ENCODE data around the gene CCDC102A.

Gene CCDC102A

DNA sequence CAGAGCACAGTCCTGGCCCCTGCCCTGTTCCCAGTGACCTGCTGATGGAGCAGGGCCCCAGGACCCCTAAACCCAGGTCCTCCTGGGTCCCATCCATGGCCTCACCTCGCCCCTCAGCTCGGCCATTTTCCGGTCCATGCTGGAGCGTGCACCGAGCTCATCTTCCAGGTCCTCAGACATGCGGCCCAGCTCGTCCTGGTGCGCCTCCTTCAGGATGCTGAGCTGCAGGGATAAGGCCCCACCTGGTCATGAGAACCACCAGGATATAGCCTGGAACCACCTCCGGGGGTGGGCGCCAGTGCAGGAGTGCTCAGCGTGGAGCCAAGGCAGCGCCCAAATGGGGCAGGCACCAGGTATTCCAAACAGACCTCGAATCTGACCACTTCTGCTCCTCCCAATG is 17.9 kb downstream of the CCDC102A start:
- no peak for DNase-seq (ENCODE audit: low read depth)

DNA sequence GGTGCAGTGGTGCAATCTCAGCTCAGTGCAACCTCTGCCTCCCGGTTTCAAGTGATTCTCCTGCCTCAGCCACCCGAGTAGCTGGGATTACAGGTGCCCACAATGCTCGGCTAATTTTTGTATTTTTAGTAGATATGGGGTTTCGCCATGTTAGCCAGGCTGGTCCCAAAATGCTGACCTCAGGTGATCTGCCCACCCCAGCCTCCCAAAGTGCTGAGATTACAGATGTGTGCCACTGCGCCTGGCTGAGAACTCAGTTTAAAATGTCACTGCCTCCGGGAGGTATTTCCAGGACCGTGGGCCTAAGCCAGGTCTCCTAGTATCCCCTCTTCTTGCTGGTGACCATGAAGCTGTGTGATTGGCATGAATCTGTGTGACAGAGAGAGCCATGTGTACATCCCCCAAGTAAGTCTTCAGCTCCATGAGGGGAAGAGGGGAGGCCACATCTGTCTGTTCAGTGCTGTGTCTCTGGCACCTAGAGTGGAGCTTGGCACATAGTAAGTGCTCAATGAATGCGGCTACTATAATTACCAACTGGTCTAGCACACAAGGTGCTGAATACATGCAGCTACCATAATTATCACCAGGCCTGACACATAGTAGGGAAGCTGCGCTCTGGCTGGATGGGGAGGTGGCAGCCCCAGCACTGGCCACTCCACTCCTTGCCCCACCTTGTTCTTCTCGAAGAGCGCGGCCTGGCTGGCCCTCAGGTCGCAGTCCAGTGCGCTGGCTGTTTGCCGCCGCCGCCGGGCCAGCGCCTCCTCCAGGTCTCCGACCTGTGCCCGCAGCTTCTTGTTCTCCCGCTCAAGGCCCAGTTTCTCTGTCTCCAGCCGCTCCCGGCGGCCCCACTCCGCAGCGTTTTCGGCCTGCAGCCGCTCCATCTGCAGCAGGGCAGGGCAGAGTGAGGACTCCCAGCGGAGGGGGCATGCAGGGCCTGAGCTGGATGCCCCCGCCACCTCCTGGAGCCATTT is 18.7 kb downstream of the CCDC102A start:
- DNase-seq (ENCODE audit: low read depth): no peak

GRCh38 chr16:57516773-57517172 is 19.6 kb downstream of the CCDC102A start:
- no peak for DNase-seq (ENCODE audit: low read depth)

DNA sequence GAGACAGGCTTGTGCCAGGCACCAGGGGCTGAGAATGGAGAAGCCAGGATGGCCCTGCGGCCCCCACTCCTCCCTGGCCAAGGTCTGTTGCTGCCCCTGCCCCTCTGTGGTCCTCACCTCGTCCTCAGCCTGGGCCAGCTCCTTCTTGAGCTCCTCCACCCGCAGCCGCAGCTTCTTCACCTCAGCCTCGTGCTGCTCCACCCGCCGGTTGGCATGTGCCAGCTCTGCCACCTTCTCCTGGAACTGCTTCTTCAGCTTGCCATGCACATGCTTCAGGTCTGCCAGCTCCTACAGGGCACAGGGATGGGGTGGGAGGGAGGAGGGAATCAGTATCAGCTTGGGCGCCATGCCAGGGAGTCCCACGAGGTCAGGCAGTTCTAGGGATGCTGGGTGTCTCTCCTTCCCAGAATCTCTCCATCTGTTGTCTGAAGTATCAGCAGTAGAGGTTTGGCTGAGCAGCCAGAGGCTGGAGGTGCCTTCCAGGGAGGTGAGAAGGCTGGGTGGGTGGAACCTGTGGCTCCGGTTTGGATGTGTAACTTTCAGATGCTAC is 20.1 kb downstream of the CCDC102A start:
- no peak for DNase-seq (ENCODE audit: low read depth)

DNA sequence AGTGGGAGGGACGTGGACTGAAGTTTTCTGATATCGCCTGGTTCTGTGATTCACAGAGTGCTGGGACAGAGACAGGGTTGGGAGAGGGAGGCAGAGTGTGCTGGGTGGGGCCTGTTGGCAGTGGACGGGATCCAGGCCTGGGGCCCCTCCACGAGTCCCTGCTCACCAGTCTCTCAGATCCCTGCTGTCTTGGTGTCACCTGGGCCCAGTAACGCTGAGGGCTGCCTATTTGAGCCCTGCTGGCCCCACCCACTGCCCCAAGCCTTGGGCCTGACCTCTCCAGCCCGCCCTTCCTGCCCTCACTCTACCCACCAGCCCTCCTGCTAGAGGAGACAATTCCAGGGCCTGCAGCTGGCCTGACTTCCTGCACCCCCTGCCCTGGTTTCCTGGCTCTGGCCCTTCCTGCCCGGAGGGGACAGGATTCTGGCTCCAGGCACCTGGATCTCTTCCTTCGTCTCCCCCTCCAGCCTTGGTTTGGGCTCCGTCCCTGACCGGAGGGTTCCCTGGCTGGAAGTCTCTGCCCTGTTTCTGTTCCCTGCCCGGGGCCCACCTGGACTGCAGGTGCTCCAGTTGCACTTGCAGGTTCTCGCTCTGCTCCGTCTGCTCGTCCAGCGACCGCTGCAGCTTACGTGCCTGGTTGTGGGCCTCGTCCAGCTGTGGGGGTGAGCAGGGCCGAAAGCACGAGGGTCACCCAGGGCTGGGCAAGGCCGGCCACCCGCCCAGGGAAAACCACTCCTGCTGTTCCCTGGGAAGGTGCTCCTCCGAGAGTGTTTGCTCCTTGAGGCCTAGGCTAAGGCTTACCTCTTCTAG is 21.4 kb downstream of the CCDC102A start:
- no peak for DNase-seq (ENCODE audit: low read depth)

DNA sequence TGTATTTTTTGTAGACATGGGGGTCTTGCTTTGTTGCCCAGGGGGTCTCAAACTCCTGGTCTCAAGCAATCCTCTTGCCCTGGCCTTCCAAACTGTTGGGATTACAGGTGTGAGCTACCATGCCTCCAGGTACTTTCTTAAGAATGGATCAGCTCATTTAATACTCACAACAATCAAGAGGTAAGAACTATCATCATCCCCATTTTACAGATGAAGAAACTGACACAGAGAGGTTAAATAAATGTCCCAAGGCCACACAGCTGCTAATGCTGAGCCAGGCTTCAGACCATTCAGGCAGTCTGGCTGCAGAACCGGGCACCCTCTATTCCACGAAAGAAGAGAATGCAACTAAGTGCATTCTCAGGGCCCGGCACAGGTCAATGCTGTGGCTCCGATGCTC is 22.0 kb downstream of the CCDC102A start:
- no peak for DNase-seq (ENCODE audit: low read depth)

GRCh38 chr16:57513371-57514102 is 22.8 kb downstream of the CCDC102A start:
- DNase-seq (ENCODE audit: low read depth): no peak

DNA sequence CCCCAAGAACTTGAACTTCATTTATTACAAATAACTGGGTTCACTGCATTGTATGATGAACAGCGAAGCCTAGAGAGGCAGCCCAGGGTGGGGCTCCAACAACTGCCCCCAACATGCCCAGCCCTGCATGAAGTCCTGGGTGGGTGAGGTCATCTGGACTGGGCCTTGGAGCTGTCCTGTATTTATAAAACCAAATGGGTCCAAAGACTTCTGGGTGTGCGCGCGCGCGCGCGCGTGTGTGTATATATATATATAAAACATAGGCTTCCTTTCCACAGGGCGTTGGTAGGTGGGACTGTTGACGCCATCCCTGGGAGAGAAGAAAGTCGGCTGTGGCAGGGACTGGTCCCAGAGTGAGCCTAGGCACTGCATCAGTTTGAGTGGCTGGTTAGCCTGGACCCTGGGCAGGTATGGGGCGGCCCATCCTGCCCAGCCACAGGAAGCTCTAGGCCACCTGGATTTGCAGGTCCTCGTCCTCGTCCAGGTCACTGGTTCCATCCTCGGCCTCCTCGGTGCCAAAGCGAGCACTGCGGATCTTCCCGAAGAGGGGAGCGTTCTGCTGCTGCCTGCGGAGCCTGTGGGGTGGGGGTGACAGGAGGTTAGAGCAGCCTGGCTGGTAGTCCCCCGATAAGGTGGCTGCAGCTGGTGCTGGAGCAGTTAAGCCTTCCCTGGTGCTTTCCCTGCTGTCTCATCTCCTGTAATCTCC is 23.9 kb downstream of the CCDC102A start:
- DNase-seq (ENCODE audit: low read depth): no peak

GRCh38 chr16:57510016-57510871 is 26.1 kb downstream of the CCDC102A start:
- no peak for DNase-seq (ENCODE audit: low read depth)

- no peak for DNase-seq (ENCODE audit: low read depth)
These were observed 27.0 kb downstream of the CCDC102A start for GRCh38 chr16:57509231-57509923.

DNA sequence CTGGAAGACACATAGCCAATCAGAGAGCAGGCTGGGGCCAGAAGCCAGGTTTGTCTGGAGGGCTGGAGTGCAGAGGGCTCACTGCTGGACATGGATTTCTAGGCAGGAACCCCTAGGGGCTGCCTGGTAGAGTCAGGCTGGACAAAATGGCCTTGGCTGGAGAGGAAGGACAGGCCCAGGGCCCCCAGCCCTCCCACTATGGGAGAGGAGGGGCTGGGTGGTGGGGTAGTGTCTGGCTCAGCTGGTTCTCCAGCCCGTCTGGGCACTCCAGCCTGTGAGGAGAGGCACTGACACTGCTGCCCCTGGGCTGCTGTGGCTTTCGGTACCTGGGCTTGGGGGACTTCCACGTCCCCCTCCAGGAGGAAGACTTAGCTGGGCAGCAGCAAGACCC is 28.3 kb downstream of the CCDC102A start:
- DNase-seq (ENCODE audit: low read depth): no peak

- no peak for DNase-seq (ENCODE audit: low read depth)
These were observed 29.0 kb downstream of the CCDC102A start for GRCh38 chr16:57507136-57508034.

DNA sequence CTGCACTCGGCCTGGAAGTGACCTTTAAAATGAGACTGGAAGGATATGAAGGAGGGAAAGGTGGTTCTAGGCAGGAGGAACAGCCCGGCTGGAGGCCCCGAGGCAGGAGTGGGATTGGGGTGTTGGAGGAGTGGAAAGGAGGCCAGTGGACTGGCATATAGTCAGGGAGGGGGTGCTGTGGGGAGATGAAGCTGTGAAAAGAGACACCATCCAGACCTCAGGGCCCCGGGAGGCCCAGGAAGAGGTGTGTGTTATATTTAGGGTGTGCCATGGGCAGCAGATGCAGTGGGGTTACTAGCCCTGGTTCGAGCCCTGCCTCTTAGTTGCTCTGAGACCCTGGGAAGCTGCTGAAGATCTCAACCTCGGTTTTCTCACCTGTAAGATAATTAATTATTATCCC is 31.2 kb downstream of the CCDC102A start:
- DNase-seq (ENCODE audit: low read depth): no peak

GRCh38 chr16:57504491-57504890 is 31.9 kb downstream of the CCDC102A start:
- no peak for DNase-seq (ENCODE audit: low read depth)

- DNase-seq (ENCODE audit: low read depth): no peak
These were observed 32.4 kb downstream of the CCDC102A start for GRCh38 chr16:57504001-57504400.

- no peak for DNase-seq (ENCODE audit: low read depth)
These were observed 33.0 kb downstream of the CCDC102A start for GRCh38 chr16:57503366-57503765.

- DNase-seq (ENCODE audit: low read depth): no peak
These were observed 34.2 kb downstream of the CCDC102A start for GRCh38 chr16:57502048-57502775.

DNA sequence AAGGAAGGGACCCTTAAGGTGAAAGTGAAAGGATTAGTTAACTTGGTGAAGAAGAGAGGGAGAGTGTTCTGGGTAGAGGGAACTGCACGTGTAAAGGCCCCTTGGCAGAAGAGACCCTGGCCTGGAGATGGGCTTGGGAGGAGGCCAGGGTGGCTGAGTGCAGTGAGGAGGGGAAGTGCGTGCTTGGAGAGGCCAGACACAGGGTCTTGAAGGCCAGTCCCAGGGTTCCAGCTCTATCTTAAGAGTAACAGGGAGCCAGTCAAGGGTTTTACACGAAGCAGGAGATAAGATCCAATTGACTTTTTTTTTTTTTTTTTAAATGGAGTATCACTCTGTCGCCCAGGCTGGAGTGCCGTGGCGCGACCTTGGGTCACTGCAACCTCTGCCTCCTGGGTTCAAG is 34.9 kb downstream of the CCDC102A start:
- no peak for DNase-seq (ENCODE audit: low read depth)

All from activated T-cell treated with anti-CD3 and anti-CD28 coated beads for 48 hours (primary cell).